ENCODE data around the gene TBX15.

The TBX15 gene

DNA sequence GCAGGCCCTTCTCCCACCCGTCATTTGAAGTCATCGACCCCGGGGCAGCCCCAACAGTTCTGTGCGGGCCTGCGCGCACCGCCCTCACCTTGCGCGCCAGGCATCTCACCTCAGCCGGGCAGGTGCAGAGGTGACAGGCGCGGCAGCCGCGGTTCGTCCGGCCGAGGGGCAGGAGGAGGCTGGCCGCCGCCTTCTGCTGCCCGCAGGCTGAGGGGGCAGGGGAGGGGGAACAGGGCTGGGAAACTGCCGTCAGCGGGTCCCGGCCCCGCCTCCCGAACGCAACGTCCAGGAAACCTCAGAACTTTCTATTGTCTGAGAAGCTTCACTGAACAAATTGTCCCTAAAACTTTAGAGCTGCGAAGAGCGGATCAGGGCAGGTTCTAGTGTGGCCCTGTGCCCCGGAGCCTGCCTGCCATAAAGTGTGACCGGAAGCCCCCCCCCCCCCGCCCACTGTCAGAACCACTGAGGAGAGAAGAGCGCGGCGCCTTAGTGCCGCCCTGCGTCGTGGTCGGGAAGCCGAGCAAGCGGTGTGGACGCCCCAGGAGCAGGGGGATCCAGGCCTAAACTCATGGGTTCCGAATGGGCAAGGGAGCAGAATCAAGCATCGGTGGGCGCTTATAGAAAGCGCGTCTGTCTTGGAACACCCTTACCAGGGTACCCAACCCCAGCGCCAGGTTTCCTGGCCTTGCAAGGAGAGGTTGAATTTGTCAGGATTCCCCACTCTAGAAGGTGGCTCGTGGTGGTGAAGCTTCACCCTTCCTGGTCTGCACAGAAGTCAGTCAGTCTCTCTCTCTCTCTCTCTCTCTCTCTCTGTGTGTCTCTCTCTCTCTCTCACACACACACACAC is 13.3 kb upstream of the TBX15 start:
- DNase-seq (ENCODE audit: low read depth) = no peak

DNA sequence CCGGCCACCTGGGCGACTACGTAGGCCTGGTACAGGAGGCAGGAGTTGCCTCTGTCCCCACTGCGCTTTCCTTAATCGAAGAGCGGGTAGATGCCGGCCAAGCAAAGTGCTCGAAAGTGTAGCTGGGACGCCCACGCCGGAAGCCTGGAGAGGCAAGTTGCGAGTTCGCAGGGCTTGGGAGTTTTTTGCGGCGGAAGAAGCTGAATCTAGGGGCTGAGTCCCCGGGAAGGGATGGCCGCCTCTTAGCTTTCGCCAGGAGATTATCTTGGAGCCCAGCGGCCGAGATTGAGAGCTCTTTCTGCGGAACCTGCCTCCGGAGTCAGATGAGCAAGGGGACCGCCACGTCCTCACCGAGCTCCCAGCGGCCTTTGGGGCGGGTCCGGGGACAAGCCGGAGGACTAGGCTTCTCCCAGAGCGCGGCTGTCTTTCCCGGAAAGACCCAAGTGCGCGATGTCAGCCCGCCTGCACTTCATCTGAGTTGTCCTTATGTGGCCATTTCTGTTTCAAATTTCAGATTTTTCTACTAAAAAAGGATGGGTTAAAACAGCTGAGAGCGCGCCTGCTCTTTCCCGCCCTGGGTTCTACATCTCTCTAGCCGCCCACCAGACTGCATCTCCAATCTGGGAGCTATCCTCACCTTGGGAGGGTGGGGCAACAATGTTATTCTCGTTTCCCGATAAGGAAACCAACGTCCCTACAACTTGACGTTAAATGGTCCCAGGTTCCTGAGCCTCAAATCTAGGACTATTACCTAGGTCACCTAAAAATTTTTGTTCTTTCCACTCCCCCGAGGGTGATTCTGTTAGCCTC is 12.4 kb upstream of the TBX15 start:
- DNase-seq (ENCODE audit: low read depth) = no peak

DNA sequence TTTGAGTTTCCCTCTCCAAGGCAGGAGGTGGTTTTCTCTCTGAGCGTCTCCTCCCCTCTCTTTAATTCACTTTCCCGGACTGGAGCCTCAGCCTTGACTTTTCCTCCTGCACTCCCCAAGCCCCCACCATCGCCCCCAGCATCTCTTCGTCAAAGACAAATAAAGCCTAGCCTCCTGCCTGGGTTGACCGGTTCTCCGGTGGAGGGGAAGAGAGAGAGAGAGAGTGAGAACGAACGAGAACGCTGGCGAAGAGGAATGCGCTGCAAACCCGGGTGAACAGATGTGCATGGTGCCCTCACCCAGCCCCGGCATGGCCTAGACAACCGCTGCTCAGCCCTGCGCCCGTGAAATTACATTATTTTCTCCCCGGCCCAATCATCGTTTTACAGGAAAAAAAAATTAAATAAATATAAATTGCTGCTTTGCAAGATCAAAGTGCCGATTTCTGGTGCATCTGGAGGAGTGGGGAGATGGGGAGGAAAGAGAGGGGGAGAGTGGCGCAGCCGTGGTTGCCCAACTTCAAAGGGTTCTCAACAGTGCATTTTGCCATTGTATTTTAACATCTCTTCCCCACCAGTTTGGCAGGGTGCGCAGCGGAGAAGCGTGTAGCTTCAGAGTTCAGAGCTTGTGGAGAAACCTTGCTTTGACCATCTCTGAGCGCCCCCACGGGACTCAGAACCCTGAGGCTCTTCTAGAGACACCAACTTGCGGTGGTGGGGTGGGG is 11.4 kb upstream of the TBX15 start:
- no peak for DNase-seq (ENCODE audit: low read depth)

DNA sequence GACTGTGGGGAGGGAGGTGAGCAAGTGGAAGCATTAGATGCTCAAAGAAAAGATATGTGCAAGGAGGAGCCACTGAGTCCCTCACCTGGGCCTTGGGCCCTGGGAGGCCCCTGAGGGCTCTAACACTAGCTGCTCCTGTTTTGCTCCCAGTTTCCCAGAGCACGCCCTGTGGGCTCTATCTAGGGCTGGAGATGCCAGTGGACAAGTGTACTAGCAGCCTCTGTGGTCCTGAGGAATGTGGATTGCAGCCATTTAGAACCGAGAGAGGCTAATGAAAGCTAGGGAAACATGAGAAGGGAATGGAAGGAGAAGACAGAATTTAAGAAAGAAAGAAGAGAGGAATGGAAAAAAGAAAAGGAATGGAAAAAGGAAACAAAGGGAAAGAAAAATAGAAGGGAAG is 10.0 kb upstream of the TBX15 start:
- no peak for DNase-seq (ENCODE audit: low read depth)

DNA sequence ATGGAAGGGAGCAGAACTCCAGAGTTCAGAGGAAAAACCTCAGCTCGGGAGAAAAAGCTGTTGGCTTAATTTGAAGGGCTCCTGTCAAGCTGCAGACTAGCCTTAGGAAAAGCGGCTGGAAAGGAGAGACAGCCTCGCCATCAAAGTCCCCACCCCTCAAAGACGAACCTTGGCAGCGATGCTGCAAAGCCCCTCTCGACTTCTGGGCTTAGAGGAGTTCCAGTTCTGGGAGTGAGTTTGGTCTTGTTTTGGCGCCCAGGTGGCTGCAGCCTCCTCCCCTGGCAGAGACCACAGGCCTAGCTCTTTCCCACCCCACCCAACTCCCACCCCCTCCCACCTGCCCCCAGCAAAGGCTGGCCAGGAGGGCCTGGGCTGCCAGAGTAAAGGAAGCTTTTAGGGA is 9.1 kb upstream of the TBX15 start:
- DNase-seq (ENCODE audit: low read depth) = no peak

DNA sequence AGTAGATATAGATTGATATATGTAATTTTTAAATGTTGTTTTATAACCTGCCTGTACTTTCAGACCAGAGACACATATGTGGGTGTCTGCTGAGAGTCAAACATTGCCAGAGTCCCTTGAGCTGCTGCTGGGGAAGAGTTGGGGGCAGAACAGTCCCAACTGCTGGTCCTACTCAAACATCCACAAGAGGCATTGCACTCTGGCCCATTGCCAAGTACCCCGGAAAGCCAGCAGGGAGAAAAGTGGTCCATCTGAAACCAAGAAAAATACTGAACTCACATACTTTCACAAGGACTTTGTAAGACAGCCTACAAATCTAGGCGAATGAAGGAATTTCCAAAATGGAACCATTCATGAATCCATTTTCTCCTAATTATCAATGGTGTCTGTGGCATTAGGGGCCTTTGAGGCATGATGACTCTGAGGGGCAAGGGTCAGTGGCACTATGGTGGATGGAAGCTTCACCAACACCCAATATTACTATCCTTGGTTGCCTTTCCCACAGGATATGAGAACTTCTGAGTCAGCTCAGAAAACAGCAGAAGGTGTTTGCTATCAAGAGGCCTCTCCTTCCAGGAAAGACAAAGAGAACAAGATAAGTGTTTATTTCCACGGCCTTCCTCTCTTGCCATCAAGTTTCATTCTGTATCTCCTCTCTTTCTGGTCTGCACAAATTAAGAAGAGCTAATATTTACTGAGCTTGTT is 7.3 kb upstream of the TBX15 start:
- DNase-seq (ENCODE audit: low read depth) = no peak

DNA sequence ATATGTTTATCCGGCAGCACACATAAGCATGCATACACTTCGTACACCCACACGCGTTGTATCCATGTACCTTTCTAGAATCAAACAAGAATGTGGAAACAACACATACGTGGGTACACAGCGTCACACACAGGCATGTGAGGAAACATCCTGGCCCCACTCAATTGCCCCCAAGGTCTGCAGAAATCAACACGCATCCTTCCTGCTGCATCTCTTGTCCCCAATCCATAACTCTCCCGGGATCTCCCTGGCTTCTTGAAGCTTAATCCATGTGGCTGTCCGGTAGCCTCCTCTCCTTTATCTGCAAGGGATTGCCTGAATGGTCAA is 5.5 kb upstream of the TBX15 start:
- DNase-seq (ENCODE audit: low read depth) = no peak

DNA sequence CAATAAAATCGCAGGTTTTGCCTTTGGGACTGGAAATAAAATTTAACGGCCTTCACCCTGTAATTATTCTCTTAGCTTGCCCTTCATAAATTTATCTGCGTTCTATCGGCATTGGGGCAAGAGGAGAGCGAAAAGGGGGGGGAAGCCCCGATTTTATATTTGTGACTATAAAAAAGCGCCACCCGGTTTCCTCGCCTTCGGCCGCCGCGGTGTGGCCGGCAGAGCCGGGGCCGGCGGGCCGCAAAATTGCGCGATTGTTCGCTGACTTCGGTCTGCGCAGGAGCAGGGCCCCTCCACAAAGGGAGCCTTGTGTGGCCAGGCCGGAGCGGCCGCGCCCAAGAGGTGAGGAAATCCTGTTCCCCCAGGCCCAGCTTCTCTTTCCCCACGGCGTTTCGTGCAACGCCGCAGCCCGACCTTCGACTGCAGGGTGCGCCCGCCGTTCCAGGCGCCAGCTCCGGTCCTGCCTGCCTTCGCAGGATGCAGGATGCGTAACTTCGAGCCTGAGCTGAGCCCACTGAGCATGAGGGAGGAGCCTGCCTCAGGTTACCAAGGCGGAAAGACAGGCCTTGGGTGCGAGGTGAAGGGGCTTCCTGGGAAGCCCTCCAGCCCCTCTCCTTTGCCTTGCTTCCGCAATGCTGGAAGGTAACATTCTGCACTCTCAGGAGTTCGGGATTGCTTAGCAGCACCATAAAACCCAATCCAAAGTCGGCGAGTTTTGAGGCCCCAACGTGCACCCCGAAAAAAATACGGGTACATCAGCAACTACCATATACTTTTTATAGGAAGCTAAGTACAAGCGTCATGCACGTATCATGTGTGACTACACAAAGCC is 4.9 kb upstream of the TBX15 start:
- DNase-seq (ENCODE audit: low read depth) = no peak

DNA sequence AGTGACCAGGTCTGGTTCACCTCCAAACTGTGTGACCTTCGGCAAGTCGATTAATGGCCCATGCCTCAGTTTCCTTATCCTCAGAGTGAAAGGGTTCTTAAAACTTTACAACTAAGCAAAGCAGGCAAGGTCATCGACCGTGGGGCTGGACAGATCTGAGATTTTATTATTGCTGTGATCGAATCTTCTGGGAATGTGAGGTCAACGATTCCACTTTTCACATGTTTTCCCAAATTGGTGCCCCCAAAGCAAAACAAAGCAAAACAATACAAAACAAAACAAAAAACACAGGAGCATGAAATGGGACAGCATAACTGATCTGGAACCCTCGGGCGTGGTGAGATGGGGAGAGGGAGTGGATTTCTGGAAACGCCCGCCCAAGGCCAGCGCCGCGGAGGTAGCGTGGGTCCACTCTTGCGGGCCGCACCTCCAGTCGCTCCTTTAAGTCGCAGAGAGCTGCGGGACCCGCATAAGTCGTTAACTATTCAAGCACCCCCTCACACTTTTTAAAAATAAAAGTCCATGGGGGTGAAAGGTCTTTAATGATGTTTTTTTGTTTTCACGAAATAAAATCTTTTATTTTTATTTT is 4.2 kb upstream of the TBX15 start:
- no peak for DNase-seq (ENCODE audit: low read depth)

DNA sequence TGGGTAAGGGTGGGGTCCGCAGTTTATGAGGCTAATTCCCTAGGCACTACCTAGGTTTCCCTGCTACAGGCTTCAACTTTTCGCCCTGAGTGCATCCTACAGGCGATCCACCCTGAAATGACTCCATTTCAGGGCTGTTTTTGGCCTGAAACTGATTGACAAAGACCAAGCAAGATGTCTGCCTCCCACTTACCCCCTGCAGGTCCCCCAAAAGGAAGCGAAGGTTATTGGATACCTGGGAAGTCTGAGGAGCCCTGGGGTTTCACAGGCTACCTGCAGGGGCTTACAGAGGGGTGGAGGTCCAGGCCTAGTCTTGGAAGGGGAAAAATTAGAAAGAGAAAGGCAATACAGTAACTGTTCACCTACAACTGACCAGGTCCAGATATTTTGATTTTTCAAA is 3.3 kb upstream of the TBX15 start:
- no peak for DNase-seq (ENCODE audit: low read depth)

DNA sequence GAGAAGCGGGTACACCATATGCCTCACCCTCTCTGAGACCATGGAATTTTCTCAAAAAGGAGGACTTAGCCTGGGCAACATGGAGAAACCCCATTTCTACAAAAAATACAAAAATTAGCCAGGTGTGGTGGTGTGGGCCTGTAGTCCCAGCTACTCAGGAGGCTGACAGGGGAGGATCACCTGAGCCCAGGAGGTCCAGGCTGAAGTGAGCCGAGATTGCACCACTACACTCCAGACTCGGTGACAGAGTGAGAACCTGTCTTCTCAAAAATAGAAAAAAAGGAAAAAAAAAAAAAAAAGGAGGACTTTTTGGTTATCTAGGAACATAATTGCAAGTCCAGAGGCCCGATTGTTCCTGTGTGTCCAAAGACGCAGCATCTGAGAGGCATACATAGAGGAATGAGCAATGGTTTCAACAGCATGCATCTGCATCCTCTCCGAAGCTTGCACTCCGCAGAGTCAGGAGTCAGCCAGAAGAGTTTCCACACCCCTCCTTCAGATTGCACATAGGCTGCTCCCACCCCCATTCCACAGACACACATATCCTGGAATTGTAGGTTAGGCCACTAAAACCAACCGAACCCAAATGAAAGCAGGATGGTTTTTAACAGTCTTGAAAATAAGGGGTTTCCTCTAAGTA is 2.5 kb upstream of the TBX15 start:
- no peak for DNase-seq (ENCODE audit: low read depth)

DNA sequence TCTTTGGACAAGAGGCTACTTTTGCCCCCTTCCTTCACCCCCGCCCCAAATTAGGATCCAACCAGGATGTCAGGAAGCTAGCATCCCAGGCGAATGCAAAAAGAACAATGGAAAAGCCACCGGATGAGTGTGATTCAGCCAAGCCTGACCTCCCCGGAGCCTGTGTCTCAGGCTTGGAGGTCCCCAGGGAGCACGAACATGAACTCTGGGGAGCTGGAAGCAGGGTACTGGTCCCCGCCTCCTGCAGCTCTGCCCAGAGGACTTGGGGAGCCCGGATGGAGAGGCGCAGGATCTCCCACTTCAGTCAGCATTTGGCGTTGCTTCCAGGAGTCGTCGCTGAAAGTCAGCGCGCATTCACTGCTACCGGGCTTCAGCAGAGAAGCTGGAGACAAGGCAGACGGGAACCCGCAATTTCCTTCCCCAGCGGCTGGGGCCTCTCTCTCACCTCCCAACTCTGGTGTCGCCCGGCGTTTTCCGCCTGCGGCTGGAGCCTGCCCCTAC is 1.8 kb upstream of the TBX15 start:
- DNase-seq (ENCODE audit: low read depth) = no peak

DNA sequence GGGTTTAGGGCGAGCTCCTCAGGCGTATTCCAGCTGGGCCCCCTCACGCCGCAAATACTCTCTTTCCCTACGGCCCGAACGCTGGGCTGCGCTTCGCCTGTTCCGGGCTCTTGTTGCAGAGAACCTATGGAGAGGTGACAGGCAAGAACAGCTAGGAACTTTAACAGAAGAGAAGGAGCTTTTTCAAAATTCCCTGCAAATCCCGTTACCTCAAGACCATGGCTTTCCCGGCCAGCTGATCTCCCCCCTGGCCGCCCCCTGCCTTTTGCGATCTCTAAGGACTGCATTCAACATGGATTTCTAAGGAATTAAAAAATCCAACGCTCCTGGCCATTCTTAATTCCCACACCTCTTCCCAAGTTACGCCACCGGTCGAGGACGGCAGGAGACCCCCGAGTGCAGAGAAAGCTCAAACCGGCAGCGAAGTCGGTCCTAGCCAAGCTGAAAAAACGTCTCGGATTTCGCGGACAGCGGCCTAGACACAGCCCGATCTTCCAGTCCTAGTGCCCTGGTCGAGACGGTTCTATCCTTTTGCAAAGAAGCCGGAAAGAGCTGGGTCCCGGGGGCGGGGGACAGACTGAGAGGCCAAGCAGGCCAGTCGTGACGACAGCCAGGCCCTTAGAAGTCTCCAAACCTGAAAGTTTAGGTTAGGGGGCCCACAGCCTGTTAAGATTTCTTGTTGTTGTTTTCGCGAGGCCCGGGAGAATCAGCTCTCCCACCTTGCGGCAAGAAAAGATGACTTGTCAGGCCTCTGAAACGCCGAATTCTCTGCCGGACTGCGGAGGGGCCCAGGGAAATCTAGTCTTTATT is 1.1 kb upstream of the TBX15 start:
- no peak for DNase-seq (ENCODE audit: low read depth)

DNA sequence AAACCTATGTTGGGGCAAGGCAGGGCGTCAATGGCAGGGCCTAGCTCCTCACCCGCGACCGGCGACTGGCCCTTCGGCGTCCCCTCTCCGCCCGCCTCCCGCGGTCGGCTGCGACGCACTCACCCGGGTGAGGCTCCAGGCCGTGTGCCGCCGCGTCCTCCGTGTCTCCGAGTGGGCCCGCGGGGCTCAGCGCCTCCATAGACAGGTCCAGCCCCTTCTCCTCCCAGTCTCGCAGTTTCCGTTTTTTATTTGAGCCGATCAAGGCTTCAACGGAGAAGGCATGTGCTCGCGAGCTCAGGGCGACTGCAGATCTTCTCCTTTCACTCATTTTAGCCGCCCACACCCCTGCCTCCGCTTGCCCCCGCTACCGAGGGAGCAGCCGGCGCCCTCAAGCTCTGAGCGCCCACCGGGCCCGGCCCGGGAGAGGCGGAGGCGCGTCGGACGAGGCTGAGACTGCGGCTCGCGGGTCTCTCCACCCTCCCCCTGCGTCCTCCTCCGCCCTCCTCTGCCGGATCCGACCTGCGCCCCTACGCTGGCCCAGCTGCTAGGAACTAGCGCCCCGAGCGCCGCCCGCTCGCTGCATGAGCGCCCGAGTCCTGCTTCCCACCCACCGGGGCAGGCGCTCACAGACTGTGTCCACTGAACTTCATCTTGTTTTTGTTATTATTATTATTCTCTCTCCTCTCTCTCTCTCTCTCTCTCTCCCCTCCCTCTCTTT is 516 bp downstream of the TBX15 start:
- DNase-seq (ENCODE audit: low read depth) = no peak

DNA sequence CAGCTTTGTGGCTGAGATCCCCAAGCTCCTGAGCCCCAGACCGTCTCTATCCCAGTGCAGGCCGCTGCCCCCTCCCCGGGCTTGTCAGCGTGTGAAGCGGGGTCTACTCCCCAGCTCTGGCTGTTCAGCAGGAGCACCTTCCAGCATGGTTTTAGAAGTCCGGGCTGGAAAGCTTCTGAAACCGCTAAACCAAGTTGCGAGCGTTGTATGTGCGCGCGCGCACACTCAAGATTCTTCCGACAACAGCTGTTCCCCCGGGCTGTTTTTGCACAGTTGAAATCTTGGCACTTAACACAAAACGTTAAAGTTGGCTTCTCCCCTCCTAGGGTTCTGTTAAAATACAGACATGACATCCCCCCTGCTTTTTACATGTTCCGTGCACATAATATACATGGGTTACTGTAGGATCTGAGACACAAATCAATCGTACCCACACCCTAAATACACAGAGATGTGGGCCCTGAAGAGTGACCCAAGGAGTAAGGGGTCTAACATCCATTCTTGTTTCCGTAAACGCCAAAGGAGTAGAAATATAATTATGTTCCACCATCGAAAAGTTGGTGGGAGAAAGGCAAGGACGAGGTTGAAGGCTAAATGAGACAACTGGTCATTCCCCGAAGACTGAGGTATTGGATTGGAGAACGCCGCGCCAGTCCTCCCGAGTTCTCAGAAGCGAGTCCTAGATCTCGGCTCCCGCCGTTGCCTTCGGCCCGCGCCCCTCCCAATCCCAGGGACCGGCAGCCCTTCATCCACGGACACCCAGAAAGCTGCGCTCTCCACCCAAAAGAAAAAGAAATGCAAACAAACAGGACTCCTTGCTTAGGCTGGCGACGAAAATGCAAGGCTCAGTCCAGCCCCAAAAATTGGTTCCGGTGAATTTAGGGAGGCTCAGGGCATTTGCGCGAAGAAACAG is 1.3 kb downstream of the TBX15 start:
- no peak for DNase-seq (ENCODE audit: low read depth)

DNA sequence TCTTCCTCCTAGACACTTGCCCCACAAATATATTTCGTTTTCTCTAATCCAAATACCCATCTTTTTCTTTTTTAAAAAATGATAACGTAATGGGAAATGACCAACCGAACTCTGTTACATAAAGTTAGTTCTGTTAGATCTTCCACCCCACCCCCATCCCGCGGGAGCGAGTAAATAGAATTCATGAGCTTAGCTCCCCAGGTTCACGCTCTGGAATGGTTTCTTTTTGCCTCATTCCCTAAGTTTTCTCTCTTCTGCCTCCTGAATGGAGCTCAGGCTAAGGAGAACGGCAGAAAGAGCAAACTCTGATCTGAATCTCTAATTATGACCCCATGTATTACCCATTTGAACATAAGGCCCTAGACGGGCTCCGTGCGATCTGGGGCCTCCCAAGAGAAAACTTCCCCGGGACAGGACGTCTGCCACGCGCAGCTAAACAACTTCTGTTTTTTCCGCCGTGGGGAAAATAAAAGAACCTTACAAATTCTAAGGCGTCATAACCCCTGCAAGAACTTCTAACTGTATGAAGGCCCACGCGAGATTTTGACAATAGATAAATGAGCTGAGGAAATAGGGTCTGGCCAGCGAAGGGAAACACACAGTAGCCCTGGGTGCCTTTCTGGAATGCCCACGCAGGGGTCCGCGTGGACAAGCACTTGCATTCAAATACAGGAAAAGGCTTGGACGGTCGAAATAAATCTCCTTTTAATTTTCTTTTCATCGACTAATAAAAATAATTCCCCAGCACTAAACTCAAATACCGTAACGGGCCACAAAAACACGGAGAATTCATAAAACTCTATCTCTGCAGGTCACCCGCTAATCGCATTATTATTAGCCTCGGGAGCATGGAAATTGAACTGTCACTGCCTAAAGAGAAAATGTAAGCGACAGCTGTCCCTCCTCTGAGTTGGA is 2.2 kb downstream of the TBX15 start:
- DNase-seq (ENCODE audit: low read depth) = no peak
